ENCODE measurements around the gene SPATA2L. TPM values are rescaled to one million over a fixed set of nuclear protein-coding genes. Genes with fewer than 3 reads are reported as not detected.

Gene SPATA2L
- total RNA-seq, 1 donor from 2014 or later: 9.5 TPM

GRCh38 chr16:89733322-89733721 lies 31.8 kb upstream of the SPATA2L start:
- Mint-ChIP-seq H3K27ac (ENCODE audit: unreplicated experiment) (no peak overlapping the region), H3K4me1 (ENCODE audit: unreplicated experiment) (no peaks in the 10 kb centered on the region), H3K27me3 (ENCODE audit: unreplicated experiment) (no peaks in the 10 kb centered on the region), H3K36me3 (ENCODE audit: unreplicated experiment) (peaks cover 48% of the 10 kb centered on the region), H3K9me3 (ENCODE audit: unreplicated experiment) (no peaks in the 10 kb centered on the region), H3K4me3 (ENCODE audit: unreplicated experiment) (no peak overlapping the region)
- TF ChIP-seq CTCF (IDR thresholded peaks at IDR 0.05): no peak
- DNase-seq (ENCODE audit: extremely low spot score, unreplicated experiment): no peak

- H3K36me3 Mint-ChIP-seq (ENCODE audit: unreplicated experiment): peaks cover 45% of the 10 kb centered on the region
- H3K27ac Mint-ChIP-seq (ENCODE audit: unreplicated experiment): no peak overlapping the region
- no peak for DNase-seq (ENCODE audit: extremely low spot score, unreplicated experiment)
- H3K4me1 Mint-ChIP-seq (ENCODE audit: unreplicated experiment): no peaks in the 10 kb centered on the region
- no peaks in the 10 kb centered on the region for H3K27me3 Mint-ChIP-seq (ENCODE audit: unreplicated experiment)
- no peak for TF ChIP-seq CTCF (IDR thresholded peaks at IDR 0.05)
- H3K9me3 Mint-ChIP-seq (ENCODE audit: unreplicated experiment): no peaks in the 10 kb centered on the region
- no peak overlapping the region for H3K4me3 Mint-ChIP-seq (ENCODE audit: unreplicated experiment)
Observed at GRCh38 chr16:89732918-89733242, 31.4 kb upstream of the SPATA2L start.

- peaks cover 40% of the 10 kb centered on the region for H3K36me3 Mint-ChIP-seq (ENCODE audit: unreplicated experiment)
- no peak for DNase-seq (ENCODE audit: extremely low spot score, unreplicated experiment)
- no peak for TF ChIP-seq CTCF (IDR thresholded peaks at IDR 0.05)
- no peaks in the 10 kb centered on the region for H3K27me3 Mint-ChIP-seq (ENCODE audit: unreplicated experiment)
- no peak overlapping the region for H3K4me3 Mint-ChIP-seq (ENCODE audit: unreplicated experiment)
- H3K9me3 Mint-ChIP-seq (ENCODE audit: unreplicated experiment): no peaks in the 10 kb centered on the region
- no peak overlapping the region for H3K27ac Mint-ChIP-seq (ENCODE audit: unreplicated experiment)
- no peaks in the 10 kb centered on the region for H3K4me1 Mint-ChIP-seq (ENCODE audit: unreplicated experiment)
Observed at GRCh38 chr16:89732142-89732917, 30.8 kb upstream of the SPATA2L start.

- Mint-ChIP-seq H3K36me3 (ENCODE audit: unreplicated experiment) (peaks cover 40% of the 10 kb centered on the region), H3K4me1 (ENCODE audit: unreplicated experiment) (no peaks in the 10 kb centered on the region), H3K4me3 (ENCODE audit: unreplicated experiment) (no peak overlapping the region), H3K9me3 (ENCODE audit: unreplicated experiment) (no peaks in the 10 kb centered on the region), H3K27me3 (ENCODE audit: unreplicated experiment) (no peaks in the 10 kb centered on the region), H3K27ac (ENCODE audit: unreplicated experiment) (no peak overlapping the region)
- no peak for TF ChIP-seq CTCF (IDR thresholded peaks at IDR 0.05)
- DNase-seq (ENCODE audit: extremely low spot score, unreplicated experiment): no peak
Observed at GRCh38 chr16:89730610-89731234, 29.2 kb upstream of the SPATA2L start.

GRCh38 chr16:89729863-89730593 lies 28.5 kb upstream of the SPATA2L start:
- H3K27ac Mint-ChIP-seq (ENCODE audit: unreplicated experiment): no peak overlapping the region
- no peak for TF ChIP-seq CTCF (IDR thresholded peaks at IDR 0.05)
- H3K4me1 Mint-ChIP-seq (ENCODE audit: unreplicated experiment): no peaks in the 10 kb centered on the region
- no peaks in the 10 kb centered on the region for H3K9me3 Mint-ChIP-seq (ENCODE audit: unreplicated experiment)
- H3K4me3 Mint-ChIP-seq (ENCODE audit: unreplicated experiment): no peak overlapping the region
- no peak for DNase-seq (ENCODE audit: extremely low spot score, unreplicated experiment)
- peaks cover 36% of the 10 kb centered on the region for H3K36me3 Mint-ChIP-seq (ENCODE audit: unreplicated experiment)
- no peaks in the 10 kb centered on the region for H3K27me3 Mint-ChIP-seq (ENCODE audit: unreplicated experiment)

Measured in osteocyte (in vitro differentiated cells).